Epithelial cell of proximal tubule (primary cell): Measurements from ENCODE around the gene NRXN2. TPM values are rescaled to one million over a fixed set of nuclear protein-coding genes. Genes with fewer than 3 reads are reported as not detected.

Experiments used
- DNase-seq: peaks from one replicate; pipeline ENCODE4 v3.0.0-alpha.2; 2011; ENCODE audit warnings: low read depth
- H3K4me3 ChIP-seq: 2 replicates; pipeline ENCODE4 v1.5.1; 2011; ENCODE audit warnings: low read depth, mild to moderate bottlenecking, low read length
- CTCF ChIP-seq: conservative IDR thresholded peaks from 2 replicates; pipeline ENCODE4 v1.5.1; 2012; ENCODE audit warnings: low read depth, mild to moderate bottlenecking, low read length
- total RNA-seq: library from RNA; depleted of rRNA; stranded (reverse); fragments of >200 nt; gene quantifications from 2 replicates; pipeline ENCODE4 v1.2.3, GENCODE V29; 2015

NRXN2 gene
- total RNA-seq, 1 donor from 2014 or later, result not detected

DNA sequence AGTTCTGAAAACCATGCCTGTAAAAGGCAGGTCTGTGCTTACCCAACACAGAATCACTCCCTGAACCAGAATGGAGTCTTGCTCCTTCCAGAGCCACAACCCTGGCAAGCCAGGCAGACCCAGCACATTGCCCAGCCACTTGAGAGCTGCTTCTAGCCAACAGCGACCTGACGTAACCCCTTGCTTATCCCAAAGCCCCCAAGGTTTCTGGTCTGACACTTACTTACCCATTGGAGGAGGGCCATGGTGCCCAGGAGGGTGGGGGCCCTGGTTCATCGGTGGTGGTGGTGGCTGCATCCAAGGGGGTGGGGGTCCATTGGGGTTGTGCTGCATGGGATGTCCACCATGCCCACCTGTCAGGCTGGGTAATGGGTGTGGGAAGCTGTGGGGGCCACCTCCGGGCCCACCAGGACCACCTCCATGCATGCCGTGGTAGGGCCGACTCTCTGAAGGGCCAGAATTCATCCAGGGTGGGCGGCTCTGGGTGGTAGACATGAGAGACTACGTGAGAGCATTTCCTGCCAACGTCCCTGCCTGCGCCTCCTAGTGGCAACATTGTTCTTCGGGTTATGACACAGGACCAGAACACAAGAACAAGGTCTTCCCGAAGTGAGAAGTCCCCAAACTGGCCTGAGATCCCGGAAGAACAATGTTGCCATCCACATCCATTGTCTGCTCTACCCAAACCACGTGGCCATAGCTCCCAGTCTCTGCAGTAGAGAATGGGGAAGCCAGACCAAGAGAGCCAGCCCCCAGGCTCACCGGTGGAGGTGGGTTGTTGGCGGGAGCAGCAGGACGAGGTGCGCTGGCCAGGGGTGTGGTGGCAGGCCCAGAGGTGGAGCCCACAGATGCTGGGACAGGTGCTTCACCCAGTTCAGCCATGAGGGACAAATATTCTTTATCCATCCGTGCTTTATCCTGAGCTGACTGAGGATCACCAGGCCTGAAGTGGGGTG is 44.6 kb upstream of the NRXN2 start:
- TF ChIP-seq CTCF, result peak; percentile 84
- no peak overlapping the region for H3K4me3 ChIP-seq
- DNase-seq, result no peak

DNA sequence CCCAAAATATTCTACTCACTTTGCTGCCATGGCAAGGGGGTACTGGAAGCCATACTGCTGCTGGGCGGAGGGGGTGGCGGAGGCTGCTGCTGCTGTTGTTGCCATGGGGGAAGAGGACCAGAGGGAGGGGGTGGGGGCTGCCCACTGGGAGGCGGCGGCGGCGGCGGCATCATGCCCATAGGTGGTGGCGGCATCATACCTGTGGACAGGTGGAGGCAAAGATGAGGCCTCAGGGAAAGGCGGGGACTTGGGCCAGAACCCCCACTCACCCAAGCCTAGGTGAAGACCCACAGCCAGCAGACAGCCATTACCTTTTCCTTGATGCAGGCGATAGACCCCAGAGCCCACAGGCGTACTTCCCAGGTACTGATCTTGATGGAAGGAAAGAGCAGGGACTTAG is 43.9 kb upstream of the NRXN2 start:
- no peak for DNase-seq

DNA sequence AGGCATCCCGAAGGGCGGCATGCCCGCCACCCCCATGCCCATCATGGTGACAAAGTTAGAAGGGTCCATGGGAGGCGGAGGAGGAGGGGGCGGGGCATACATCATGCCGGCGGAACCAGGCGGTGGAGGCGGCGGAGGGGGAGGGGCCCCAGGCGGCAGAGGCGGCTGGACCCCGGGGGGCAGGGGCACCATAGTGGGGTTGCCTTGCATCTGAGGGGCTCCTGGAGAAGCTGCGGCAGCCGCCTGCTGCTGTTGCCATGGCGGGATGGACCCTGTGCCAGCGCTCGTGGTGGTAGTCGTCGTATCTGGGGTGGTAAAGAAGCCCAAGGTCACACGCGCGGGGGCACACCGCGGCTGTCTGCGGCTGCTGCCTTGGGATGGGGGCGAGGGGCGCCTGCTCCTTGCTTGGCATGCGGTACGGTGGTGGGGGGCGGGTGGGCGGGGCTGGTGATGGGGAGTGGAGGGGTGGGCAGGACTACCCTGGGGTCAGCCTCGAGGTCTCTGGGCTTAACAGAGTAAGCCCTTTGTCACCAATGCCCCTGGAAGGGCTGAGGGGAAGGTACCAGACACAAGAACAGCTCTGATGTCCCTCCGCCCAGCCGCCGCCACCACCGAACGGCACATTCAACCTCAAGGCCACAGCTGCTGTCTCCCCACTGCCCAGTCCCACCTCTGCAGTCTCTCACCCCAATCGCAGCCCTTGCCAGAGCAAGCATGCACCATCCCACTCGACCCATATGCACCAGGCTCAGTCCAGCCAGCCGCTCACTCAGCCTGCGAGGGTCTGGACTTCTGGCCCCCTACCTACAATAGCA is 43.1 kb upstream of the NRXN2 start:
- no peak for TF ChIP-seq CTCF

More for the DNA sequence above, 43.9 kb upstream of the NRXN2 start:
- H3K4me3 ChIP-seq, result no peak overlapping the region
- TF ChIP-seq CTCF, result no peak

GRCh38 chr11:64765291-64765850 is 42.4 kb upstream of the NRXN2 start:
- TF ChIP-seq CTCF, result peak; percentile 18
- no peak for DNase-seq
- H3K4me3 ChIP-seq, result no peak overlapping the region

More for the DNA sequence above, 43.1 kb upstream of the NRXN2 start:
- DNase-seq, result no peak
- no peak overlapping the region for H3K4me3 ChIP-seq

DNA sequence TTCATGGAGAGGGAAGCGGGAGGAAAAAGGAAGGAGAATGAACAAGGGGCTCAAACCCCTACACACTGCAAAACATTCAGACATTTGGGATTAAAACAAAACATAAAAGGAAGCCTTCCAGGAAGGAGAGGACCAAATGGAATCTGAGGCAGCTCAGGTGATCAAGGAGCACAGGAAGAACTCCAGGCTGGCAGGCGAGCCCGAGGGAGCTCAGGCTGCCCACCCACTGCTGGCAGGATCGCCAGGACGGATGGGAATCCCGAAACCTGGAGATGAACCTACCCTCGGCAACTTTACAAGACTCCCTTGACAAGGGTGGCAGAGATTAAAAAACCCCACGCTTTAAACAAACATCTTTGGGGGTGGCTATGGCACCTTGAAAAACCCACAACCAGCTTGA is 41.8 kb upstream of the NRXN2 start:
- TF ChIP-seq CTCF, result no peak
- DNase-seq, result no peak

GRCh38 chr11:64764040-64764611 is 41.1 kb upstream of the NRXN2 start:
- no peak for TF ChIP-seq CTCF
- no peak for DNase-seq
- no peak overlapping the region for H3K4me3 ChIP-seq

More for the DNA sequence above, 41.8 kb upstream of the NRXN2 start:
- H3K4me3 ChIP-seq, result no peak overlapping the region
